Stimulated activated CD4-positive, alpha-beta T cell treated with anti-CD3 and anti-CD28 coated beads, TNF-alpha, amount 100 ng/mL, for 4 hours (primary cell): ENCODE measurements around the gene DVL1.

Experiments used
- DNase-seq, 3 experiments: peaks; one replicate each; pipeline ENCODE4 v3.0.0-alpha.2; 2020; ENCODE audit warnings: low read depth in 3 of 3

DVL1 gene

DNA sequence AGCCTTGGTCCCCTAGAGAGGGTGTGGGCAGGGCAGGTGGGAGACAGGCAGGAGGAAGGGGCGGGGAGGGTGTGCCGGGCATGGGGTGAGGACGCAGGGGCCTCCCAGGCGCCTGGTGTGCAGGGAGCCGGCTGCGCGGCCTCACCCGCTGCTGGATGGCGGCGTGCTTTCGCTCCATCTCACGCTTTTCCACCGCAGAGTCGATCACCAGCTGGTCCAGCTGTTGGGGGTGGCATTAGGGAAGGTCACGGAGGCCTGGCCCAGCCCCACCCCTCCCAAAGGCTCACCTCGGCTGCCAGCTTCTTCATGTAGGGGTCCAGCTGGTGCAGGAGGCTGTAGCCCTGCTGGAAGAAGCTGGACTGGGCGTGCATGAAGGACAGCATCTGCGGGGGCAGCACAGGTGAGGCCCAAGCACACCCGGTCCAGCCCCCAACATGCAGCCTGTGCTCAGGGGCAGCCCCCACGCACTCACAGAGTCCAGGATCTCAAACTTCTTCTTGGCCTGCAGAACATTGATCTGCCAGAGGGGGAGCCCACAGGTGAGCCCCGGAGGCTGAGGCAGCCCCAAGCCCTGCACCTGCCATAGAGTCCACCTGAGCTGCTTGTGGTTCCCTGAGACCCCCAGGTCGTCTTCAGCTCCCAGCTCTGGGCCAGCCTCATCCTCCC is 49.4 kb downstream of the DVL1 start:
- DNase-seq, result no peak

DNA sequence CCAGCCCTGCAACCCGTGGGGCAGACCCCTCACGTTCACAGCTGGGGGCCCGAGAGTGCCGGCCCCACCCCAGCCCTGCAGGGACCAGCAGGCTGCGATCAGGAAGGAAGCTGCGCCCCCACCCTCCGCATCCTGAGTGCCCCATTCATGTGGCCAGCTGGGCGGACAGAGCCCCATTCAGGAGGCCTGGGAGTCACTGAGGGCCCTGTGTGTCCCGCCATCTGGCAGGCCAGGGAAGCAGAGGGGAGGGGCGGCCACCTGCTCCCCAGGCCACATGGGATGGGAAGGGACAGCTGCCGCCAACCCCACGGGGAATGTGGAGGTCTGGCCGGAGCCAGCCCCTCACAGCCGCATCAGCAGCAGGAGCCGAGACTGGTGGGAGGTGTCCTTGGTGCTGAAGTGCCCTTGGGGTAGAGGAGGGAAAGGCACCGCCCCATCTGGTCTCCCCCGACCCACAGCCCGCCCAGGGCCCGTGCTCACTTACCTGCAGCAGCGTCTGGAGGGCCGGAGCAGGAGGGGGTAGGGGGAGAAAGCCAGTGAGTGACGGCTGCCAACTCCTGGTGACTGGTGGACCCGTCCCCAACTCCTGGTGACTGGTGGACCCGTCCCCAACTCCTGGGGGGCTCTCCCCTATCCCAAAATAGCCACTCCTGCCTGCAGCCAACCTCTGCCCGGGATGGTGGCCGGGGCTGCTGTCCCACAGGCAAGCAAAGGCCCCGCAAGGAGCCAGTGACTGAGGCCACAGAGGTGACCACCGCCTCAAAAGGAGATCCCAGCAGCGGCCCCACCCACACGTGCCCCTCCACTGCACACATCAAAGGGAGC is 50.1 kb downstream of the DVL1 start:
- DNase-seq, result no peak

DNA sequence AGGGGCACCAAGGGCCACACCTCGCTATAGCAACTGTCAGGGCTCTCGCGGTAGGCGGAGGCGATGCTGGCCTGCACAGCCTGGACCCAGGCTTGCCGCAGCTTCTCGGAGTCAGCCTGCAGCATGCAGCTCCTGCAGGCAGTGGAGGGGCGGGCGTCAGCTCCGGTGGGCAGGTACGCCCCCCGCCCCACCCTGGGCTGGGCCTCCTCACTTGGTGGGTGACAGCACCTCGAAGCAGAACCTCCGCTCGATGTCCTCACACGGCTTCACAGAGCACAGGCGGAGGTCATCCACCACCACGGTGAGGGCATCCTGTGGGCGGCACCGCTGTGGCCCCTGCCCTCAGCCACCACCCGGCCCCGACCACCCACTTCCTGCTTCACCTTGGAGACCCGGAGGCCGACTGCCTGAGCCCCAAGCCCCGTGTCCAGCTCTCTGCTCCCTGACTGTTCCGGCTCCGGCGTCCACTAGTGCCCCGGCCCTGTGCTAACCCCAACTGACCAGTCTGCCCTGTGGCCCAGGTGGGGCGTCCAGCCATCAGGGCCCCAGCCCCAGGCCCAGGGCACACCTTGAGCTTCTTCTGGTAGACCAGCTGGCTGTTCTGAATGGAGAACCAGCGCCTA is 51.3 kb downstream of the DVL1 start:
- no peak for DNase-seq

DNA sequence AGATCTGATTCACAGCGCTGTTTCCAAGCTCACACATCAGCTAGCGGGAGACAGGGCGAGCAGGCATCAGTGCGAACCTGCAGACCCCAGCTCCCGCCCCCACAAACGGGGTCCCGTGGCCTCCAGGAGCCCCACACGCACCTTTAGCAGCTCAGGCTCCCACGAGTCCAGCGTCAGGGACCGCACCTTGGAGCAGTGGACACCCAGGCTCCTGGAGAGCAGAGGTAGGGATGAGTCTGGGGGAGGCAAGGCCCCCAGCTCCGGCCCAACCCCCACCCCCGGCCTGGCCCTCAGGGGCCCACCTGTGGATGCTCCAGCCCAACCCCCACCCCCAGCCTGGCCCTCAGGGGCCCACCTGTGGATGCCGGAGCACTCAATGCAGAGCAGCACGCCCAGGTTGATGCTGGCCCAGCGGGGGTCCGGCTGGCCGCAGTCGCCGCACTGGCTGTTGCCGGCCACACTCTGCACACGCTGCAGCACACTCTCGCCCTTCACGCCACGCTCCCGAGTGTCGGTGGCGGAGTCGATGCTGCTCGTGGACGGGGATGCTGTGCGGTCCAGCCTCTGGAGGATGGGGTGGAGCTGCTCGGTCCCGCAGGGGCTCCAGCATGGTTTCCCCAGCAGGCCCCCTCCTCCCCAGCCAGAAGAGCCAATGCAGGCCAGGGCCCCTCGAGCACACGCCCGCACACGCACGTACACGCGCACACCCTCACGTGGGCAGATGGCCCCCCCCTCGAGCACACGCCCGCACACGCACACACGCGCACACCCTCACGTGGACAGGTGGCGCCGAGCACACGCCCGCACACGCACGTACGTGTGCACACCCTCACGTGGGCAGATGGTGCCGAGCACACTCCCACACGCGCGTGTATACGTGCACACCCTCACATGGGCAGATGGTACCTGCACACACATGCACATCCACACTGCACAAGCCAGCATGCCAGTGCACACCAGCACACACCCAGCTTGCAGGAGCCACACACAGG is 52.9 kb downstream of the DVL1 start:
- DNase-seq, result no peak

DNA sequence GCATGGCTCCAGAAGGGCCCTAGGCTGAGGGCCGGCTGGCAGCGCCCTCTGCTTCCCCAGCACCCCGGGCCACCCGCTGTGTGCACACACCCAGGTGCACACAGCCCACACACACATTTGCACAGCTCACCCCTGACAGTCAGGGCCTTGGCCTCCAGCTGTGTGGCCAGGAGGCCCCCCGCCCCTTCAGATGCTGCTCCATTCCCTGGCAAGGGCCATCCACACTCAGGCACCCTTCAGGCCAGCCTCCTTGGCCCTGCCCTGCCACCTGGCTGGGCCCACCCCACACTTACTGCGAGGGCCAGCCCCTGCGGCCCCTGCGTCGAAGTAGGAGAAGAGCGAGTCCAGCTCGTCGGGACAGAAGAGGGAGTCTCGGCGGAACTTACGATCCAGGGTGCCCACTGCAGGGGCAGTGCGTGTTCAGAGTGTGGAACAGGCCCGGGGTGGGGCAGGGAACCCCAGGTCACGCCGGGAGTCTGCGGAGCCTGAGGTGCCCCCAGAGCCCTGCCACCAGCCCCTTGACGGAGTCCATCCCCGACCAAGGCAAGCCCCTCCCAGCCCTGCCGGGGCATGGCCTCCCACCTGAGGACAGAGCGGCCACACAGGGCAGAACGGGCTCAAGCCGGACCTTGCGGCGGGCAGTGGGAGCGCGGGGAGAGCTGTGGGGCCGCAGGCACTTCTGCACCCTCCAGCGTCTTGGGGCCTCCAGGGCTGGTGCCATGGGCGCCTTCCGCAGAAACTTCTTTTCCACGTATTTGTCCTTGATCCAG is 53.9 kb downstream of the DVL1 start:
- no peak for DNase-seq

DNA sequence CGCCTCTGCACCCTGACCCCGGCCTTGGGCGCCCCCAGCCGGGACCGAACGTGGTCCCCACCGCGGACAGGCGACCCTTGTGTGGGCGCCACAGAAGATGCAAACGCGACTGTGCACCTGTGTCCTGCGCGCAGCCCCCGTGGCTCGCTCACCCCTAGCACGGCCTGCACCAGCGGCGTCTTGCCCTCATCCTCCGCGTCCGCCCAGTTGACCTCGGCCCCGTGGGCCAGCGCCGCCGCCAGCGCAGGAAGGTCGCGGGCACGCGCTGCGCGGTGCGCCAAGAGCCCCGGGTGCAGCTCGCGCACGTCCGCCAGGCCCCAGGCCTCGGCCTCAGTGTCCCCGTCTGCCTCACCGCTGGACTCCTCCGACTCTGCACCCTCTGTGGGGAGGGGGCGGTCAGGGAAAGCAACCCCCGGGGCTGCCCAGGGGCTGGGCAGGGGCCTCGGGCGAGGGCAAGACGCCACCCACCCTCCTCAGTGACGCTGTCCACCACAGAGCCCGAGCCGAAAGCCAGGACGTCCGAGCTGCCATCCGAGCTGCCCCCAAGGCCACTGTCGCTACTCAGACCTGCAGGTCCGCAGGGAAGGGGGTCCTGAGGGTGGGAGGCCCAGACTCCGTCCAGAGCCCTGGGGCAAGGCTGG is 54.8 kb downstream of the DVL1 start:
- no peak for DNase-seq

DNA sequence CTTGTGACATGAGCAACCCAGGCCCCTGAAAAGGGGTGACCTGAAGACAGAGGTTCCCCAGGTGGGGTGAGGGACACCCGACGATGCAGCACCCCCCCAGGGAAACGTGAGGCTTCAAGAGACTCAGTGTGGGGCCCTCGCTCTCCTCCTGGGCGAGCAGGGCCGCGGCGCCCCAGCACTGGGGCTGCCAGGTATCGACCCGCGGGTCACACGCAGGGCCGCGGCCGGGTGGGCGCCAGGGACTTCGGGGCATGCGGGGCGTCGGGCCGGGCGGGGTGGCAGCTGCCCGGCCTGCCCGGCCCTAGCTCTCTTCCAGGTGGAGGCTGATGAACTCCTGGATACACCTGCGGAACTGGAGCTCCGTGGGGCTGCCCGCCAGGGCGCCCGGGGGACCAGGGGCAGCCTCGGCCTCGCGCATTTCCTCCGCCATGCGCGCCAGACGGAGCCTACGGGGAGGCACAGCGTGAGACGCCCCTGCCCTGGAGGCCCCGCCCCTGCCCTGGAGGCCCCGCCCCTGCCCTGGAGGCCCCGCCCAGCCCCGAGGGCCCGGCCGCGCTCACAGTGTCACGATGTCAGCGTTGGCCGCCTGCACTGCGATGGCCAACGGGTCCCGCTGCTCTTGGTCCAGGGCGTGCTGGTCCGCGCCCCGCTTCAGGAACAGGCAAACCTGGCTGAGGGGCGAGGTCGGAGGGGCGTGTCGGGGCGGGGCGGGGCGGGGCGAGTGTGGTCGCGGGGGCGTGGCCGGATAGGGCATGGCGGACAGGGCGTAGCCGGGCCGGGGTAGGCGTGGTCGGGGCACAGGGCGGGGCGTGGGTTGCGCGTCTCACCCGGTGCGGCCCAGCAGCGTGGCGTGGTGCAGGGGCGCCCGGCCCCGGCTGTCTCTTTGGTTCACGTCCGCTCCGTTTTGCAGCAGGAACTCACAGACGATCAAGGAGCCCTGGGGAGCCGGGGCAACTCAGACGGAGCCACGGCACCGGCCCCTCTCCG is 55.7 kb downstream of the DVL1 start:
- DNase-seq, result no peak

DNA sequence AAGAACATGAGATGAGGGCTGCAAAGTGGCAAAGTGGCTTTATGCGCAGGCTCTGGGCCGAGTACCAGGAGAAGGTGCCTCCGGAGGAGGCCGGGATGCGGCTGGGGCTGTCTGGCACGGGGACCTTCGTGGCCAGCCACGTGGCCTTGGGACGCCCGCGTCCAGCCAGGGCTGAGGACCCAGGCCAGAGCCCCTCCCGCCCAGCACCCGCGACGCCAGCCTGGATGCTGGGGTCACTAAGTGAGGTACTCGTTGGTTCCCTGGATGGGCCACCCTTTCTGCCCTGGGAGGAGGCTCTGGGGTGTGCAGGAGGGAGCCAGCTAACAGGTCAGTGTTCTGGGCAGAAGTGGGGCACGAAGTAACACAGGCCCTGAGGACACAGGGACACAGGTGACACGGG is 56.4 kb downstream of the DVL1 start:
- no peak for DNase-seq

DNA sequence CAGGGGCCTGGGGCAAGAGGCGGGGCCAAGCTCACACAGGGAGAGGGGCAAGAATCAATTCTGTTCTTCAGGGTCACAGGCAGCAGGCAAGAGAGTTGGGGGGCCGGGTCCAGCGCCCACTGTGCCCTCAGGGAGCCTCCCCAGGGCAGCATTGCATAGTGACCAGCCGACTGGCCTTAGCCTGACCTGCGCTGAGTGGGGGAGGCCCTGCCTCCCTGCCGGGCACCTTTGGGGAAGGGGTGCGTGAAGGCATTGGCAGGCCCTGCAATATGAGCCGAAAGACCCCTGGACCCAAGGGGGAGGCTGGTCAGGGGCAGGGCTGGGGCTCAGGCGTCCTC is 56.8 kb downstream of the DVL1 start:
- DNase-seq, result no peak

DNA sequence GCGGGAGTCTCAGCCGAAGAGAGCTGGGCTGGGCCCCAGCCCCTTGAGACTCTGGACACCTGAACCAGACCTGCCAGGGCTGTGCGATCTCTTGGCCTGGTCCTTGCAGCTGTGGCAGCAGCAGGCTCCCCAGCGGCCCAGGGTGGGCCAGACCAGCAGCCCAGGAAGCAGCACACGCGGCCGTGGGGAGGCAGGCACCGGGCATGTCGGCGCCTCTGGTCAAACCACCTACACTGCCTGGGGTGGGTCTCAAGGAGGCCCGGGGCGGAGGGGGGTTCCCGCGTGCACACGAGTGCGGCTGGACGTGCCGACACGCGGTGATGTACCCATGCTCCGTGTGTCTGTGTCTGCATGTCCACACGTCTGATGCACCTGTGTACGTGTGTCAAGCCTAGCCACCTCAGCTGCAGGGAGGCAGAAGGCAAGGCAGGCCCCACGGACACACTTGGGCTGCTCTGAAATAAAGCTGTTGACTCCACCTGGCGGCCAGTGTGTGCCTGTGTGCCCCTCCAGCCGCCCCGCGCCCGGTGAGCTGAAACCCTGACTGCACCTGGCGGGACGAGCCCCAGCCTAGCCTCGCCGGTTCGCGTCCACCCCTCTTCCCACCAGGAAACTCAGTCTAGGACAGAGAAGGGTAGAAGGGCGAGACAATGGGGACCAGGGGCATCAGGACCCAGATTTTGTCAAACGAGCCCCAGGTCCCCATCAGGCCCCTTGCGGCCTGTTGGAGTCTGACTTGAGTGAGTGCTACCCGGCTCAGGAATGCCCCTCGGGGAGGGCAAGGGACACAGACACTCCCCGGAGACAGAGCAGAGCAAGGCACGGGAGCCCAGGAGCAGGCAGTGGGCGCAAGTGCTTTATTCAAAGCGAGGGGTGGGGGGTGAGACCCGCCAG is 57.4 kb downstream of the DVL1 start:
- peak; percentile 45 to 52 (median 51) for DNase-seq

DNA sequence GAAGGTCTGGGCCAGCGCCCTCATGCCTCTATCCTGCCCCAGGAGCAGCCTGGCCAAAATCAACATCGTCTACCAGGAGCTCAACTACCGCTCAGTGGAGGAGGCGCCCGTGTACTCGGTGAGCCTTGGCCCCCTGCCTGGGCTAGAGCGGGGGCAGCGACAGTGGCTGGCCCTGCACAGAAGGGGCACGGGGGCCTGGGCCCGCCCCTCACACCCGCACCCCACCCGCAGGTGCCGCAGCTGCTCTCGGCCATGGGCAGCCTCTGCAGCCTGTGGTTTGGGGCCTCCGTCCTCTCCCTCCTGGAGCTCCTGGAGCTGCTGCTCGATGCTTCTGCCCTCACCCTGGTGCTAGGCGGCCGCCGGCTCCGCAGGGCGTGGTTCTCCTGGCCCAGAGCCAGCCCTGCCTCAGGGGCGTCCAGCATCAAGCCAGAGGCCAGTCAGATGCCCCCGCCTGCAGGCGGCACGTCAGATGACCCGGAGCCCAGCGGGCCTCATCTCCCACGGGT is 58.1 kb downstream of the DVL1 start:
- DNase-seq, result no peak

DNA sequence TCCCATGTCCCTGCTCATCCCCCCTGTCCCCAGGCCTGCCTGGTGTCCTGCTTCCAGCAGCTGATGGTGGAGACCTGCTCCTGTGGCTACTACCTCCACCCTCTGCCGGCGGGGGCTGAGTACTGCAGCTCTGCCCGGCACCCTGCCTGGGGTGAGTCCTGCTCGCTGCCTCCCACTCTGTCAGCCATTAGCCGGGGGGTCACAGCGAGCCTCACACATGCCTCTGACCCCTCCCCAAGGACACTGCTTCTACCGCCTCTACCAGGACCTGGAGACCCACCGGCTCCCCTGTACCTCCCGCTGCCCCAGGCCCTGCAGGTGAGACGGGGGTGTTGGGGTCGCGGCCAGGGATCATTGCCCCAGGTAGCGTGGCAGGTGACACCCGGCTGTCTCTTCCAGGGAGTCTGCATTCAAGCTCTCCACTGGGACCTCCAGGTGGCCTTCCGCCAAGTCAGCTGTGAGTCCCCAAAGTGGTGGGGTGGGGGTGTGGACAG is 58.9 kb downstream of the DVL1 start:
- DNase-seq, result peak; percentile 46 to 50 (median 48)

DNA sequence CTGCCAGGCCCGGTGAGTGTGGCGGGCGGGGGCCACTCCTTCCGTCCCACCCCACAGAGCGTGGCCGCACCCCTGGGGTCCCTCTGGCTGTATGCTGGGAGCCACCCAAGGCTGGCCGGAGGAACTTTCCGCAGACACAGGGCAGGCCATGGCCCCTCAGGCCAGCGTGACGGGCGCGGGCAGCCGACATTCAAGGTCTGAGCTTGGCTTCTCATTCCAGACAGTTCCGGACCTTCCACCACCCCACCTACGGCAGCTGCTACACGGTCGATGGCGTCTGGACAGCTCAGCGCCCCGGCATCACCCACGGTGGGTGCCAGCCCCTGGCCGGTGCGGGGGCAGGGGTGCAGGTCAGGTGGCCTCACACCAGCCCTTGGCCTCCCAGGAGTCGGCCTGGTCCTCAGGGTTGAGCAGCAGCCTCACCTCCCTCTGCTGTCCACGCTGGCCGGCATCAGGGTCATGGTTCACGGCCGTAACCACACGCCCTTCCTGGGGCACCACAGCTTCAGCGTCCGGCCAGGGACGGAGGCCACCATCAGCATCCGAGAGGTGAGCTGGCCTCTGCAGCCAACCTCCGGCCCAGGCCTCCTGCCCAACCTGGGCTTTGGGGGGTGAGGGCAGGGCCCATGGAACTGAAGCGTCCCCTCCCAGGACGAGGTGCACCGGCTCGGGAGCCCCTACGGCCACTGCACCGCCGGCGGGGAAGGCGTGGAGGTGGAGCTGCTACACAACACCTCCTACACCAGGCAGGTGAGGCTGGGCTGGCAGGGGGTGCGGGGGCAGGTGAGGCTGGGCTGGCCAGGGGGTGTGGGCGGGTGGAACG is 61.7 kb downstream of the DVL1 start:
- DNase-seq, result no peak

DNA sequence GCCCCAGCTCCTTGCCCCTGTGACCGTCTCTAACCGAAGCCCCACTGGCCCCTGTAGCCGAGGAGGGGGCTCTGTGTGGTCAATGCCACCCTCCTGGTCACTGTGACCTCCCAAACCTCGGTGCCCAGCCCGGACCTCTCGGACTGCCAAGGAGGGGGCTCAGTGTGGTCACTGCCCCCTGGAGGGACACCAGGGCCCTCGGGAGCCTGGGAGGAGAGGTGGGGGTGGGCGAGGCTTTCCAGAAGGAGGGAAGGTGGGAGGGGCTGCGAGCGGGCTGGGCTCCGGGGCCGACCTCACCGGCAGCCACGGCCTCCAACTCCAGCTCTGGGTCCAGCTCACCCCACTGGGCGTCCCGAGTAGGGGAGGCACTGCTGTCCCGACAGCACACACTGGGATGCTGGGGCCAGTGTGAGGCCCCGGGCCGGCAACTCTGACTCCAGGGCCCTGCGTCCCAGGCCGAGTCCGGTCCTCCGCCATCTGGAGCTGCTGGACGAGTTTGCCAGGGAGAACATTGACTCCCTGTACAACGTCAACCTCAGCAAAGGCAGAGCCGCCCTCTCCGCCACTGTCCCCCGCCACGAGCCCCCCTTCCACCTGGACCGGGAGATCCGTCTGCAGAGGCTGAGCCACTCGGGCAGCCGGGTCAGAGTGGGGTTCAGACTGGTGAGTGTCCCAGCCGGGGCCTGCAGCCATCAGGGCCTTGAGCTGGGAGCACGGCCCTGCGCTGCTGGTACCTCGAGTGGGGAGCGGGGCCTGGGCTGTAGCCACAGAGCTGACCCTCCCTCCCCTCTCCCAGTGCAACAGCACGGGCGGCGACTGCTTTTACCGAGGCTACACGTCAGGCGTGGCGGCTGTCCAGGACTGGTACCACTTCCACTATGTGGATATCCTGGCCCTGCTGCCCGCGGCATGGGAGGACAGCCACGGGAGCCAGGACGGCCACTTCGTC is 62.6 kb downstream of the DVL1 start:
- DNase-seq, result no peak

DNA sequence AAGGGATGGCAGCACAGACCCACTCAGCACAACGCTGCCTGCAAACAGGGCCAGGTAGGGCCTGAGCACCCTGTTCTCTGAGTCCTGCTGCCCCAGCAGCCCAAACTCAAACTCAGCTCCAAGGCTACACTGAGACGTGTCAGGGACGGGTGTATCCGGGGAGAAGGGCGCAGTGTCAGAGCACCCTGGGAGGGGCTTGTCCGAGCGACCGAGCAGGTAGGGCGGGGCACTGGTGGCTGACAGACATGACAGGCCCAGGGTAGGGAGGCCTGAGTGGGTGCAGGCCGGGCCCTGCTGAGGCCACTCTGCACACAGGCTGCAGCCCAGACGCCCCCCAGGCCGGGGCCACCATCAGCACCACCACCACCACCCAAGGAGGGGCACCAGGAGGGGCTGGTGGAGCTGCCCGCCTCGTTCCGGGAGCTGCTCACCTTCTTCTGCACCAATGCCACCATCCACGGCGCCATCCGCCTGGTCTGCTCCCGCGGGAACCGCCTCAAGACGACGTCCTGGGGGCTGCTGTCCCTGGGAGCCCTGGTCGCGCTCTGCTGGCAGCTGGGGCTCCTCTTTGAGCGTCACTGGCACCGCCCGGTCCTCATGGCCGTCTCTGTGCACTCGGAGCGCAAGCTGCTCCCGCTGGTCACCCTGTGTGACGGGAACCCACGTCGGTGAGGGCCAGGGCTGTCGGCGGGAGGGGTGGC is 63.5 kb downstream of the DVL1 start:
- no peak for DNase-seq
